Stimulated activated CD4-positive, alpha-beta T cell treated with anti-CD3 and anti-CD28 coated beads, Interleukin-4, amount 100 ng/mL, for 1 hour (primary cell): ENCODE data around the gene NMRK2.
A peak's percentile ranks its signal among the peaks of the same experiment; 100 is the strongest.
"Not testable (repeated sequence)": the region's sequence is repeated elsewhere in the genome, so short reads cannot be mapped to it uniquely, and the experiment has no call there.

ENCODE experiments used
- DNase-seq: peaks from one replicate; pipeline ENCODE4 v3.0.0-alpha.2; 2020

The NMRK2 gene

DNA sequence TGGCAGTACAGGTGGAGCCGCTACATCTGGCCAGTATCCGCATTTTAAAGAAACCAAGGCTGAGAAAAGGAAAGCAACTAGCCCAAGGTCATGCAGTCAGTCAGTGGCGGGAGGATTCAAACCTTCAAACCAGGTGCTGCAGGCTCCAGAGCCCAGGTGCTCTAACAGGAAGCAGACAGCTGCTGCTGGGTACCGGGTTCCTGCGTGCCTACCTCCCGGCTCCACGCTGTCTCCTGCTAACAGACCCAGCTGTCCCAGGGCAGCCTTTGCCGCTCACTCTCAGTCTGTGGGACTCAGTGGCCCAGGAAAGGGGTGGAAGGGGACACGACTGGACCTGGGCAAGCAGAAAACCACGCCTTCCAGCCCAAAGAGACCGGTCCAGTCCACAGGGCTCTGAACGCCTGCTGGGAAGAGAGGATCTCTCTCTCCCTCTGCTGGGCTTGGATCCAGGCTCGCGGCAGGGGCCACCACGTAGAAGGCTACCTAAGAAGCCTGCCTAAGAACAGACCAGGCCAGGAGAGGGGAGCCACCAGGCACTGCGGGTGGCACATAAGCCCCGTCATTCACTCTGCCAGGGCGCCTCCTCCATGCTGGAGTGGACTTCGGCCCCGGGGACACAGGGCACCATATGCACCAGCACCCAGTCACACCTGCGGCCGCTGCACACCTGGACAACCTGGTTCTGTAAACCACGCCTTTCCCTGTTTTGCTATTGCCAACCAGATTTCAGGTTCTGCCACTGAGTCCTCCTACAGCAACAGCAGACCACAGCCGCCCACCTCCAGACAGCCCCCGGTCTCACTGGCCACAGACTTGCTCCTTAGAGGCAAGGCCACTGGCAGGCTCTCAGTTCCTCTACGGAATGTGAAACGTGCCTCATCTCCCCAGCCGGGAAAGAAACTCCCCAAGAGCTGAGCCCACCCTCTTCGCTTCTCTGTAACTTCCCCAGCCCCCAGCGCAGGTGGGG lies 33.5 kb downstream of the NMRK2 start:
- DNase-seq: no peak

DNA sequence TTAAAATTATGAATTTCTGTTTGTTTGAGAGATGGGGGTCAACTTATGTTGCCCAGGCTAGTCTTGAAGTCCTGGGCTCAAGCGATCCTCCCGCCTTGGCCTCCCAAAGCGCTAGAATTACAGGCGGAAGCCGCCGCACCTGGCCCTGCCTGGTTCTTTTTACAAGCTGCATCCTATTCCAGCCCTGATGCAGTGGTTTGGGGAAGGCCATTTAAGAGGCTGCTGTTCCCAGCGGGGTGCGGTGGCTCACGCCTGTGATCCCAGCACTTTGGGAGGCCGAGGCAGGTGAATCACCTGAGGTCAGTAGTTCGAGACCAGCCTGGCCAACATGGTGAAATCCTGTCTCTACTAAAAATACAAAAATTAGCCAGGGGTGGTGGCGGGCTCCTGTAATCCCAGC lies 35.1 kb downstream of the NMRK2 start:
- DNase-seq: not testable (repeated sequence)

DNA sequence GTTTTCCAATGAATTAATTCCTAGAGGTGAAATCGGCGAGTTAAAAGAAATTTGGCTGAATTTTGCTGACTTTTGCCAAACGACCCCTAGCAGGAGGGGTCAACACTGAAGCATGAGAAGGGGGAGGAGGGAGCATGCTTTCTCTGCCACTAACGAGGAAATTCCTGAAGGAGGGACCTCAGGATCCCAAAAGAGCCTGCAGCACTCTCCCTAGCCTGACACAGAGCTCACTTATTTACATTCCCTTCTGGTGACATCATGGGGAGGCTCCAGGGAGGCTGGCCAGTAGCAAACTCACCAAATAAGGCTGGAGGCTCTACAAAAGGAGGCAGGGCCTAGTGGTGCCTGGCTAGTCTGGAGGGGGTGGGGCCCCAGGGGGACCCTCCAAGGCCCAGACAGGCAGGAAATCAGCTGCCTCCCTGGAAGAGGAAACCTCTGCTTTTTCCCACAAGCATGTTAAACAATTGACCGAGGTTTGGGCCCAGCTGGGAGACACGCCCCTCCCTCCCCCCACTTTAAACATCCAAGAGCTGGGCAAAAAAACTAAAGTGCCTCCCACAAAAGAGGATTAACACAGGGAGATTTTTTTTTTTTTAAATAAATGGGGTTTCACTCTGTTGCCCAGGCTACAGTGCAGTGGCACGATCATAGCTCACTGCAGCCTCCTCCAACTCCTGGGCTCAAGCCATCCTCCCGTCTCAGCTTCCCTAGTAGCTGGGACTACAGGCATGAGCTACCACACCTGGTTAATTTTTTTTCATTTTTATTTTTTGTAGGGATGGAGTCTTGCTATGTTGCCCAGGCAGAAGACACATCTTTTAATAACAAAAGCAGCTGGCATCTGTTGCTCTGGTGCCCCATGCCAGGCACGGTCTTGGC lies 35.9 kb downstream of the NMRK2 start:
- DNase-seq: no peak

DNA sequence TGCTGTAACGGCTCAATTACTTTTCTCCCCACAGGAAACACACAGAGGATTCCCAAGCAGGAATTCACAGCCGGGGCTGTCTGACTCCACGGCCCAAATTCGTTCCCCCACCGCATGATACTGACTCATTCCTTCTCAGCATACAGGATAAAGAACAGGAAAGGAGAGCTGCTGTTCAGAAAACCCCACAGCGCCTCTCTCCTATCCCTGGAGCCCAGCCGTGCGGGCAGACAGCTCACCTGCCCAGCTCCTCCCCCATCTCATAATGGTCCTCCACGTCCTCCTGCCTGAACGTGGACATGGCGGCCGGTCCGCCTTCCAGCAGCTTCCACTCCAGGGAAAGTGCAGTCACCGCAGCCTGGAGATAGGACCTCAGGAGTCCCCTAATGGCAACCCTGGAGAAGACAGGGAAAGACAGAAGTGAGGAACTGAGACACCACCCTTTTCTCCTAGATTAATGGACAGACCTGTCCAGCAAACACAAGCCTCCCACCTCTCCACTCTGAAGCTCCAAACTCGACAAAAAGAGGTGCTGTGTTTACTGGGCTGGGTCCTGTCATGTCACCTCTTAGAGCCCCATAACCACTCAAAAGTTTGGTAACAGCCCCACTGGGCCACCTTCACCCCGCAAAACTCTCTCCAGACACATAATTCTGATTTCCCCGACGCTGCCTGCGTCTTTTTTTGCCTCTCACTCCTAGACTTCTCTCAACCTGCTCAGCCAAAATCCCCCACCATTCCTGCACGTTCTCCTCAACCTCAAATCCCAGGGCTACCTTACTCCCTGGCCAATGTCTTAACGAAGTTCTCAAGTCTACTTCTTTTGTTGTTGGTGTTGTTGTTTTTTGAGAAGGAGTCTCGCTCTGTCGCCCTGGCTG lies 36.8 kb downstream of the NMRK2 start:
- DNase-seq: no peak

DNA sequence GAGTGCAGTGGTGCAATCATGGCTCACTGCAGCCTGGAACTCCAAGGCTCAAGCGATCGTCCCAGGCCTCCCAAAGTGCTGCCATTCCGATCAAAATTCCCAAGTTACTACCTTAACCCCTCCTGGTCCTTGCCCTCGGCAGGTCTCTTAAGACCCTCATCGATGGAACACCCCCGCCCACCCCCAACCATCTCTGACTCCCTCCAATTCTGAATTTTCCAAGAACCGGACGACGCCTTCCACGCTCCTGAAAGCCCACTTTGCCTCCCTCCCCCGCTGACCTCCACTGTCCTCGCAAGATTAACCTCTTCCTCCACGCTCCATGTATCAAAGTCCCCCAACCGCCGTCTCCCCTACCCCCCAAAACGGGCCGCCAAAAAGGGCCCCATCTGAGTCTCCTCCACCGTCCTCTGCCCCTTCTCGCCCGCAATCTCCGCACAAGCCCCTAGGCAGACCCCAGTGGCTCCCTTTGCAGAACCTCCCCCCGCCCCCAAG lies 37.5 kb downstream of the NMRK2 start:
- no peak for DNase-seq

DNA sequence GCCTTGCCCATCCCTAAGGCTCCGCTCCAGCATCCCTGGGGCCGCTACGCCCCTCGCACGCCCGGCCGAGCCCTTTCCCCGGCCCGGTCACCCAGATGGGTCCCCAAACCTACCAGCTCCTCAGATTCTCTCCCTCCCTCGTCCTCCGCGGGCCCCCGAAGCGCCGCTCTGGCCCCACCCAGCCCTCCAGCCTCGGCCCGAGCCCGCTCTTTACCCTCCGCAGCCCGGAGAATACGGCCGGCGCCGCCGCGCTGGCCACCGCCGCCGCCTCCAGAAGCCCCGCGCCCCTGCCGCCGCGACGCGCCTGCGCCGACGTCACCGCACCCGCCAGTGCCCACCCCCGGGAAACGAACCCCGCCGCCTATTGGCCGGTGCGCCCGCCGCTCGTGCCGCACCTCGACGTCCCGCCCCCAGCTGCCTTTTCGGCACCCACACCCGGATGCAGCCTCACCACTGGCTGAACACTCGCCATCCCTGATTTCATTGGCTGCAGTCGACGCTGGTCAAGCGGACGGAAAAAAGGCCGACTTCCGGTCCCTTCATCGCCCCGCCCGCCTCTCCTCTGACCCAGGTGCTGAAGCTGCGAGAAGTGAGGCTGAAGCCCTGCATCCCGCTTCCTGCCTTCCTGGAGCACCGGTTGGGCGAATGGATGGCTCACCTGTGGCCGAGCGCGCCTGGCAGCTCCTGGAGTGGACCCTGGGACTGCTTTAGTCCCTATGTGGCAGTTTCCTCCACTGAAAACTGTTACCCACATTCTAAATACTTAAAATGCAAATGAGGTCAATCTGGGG lies 38.1 kb downstream of the NMRK2 start, which contains the start of gene DAPK3:
Gene DAPK3 (minus strand): TSS at position 292 of the 791 bp plus-strand sequence. CDS start 1,364 bp downstream, outside the sequence.
- DNase-seq: peak; percentile 93

DNA sequence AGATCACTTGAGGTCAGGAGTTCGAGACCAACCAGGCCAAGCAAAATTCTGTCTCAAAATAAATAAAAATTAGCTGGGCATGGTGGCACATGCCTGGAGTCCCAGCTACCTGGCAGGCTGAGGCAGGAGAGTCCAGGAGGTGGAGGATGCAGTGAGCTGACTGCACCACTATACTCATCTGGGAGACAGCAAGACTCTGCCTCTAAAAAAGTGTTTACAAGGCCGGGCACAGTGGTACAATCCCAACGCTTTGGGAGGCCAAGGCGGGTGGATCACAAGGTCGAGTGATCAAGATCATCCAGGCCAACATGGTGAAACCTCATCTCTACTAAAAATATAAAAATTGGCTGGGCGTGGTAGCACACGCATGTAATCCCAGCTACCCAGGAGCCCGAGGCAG lies 42.3 kb downstream of the NMRK2 start:
- no peak for DNase-seq

DNA sequence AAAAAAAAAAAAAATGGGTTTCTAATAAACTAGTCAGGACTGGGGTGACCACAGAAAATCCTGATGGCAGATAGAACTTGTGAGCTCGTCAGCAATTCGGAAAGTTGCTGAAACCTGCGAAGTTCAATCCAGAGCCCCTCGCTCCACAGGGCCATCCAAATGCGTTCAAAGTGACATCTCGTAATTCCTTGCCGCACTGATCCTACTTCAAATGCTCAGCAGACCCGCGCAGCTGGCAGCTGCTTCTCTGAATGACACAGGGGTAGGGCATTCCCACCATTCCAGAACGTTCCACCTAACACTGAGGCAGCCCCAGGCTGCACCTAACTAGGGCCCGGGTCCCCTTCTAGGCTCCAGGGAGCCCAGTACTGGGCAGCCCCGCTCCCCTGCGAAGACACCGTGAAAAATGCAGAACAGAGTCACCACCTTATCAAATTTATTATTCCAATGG lies 42.8 kb downstream of the NMRK2 start:
- no peak for DNase-seq

DNA sequence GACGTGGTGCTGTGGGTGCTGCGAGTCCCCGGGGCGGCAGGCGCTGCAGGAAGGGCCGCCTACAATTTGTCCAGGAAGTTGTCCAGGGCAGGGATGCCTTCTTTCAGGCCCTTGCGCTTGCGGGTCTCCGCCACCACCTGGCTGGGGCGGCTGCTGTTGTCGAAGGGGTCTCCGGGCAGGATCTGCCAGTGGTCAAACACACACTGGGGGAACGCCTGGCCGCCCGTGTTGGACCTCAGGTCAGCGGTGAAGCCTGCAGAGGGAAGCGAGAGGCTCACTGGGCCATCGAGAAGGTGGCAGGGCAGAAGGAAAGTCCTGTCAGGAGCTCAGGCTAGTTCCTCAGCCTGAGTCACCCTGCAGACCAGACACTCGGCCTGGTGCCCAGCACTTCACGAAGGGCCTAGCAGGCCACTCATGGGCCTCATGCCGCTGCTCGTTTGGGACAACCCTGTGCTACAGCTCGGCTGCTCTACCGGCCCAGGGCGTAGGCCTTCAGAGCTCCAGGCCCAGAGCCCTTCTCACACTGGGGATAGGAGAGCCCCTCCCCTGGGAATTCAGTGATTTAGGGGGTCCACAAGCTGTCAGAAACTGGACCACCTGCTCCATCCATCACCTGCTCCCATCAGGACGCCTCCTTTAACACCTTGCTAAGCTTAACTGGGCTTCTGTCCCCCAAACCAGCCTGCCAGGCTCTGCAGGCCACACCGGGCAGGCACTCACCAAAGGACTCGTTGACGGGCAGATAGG lies 43.8 kb downstream of the NMRK2 start:
- DNase-seq: no peak

DNA sequence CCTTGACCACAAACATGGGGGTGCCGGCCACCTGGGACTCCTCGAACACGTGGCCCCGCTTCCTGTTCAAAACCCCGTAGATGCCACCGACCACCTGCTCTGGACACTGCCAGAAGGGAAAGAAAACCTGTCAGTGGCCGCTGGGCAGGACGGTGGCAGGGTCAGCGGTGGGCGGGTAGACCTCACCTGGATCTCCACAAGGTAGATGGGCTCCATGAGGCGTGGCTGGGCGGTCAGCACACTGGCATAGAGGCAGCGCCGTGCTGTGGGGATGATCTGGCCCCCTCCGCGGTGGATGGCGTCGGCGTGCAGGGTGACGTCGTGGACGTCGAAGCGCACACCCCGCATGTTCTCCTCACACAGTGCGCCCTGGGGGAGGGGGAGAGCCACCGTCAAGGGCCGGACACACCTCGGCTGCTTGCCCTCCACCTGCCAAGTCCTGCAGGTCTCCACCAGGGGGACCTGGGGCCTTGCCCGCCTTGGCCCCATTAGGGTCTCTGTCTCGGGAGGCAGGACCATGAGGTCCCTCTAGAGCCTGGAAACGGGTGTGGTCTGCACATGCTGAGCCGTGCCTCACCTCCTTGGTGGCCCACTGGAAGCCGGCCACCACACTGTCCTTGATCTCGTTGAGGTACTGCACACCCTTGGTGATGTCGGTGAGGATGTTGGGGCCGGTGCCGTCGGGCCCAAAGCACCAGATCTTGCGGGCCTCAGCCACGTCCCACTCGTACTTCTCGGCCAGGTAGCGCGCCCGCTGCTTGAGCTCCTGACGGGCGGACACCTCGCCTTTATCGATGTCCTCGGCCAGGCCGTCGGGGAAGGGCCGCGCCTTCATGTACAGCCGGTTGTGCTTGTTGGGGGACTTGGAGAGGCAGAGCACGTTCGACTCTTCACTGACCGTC lies 44.6 kb downstream of the NMRK2 start:
- no peak for DNase-seq

DNA sequence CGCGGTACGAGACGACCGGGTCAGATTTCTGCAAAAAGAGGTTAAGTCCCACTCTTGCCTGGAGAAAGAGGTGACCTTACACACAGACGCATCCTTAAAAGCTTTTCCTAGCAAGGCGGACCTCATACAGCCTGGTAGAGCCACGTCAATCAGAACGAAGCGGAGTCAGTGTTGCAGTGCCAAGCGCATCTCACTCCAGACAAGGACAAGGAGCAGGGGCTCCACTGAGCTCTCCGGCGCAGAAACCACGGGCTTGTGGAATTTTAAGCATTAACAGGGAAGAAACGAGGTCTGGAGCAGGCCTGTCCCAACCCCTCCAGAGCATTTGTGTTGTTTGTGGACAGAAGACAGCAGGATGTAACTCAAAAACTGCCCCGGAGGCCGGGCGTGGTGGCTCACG lies 45.3 kb downstream of the NMRK2 start:
- no peak for DNase-seq

DNA sequence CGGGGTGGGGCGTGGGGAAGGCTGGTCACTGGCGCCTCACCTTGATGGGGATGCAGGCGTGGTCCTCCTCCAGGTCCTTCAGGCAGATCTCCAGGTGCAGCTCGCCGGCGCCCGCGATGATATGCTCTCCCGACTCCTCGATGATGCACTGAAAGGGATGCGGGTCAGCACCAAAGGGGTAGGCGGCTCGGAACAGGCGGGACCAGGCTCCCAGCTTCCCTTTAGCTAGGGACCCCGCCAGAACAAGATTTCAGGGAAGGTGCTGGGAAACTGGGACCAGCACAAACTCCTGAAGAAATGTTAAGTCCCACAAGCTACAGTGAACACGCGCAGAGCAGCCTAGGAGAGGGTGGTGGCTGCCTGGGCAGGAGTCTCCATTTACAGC lies 46.4 kb downstream of the NMRK2 start:
- no peak for DNase-seq

DNA sequence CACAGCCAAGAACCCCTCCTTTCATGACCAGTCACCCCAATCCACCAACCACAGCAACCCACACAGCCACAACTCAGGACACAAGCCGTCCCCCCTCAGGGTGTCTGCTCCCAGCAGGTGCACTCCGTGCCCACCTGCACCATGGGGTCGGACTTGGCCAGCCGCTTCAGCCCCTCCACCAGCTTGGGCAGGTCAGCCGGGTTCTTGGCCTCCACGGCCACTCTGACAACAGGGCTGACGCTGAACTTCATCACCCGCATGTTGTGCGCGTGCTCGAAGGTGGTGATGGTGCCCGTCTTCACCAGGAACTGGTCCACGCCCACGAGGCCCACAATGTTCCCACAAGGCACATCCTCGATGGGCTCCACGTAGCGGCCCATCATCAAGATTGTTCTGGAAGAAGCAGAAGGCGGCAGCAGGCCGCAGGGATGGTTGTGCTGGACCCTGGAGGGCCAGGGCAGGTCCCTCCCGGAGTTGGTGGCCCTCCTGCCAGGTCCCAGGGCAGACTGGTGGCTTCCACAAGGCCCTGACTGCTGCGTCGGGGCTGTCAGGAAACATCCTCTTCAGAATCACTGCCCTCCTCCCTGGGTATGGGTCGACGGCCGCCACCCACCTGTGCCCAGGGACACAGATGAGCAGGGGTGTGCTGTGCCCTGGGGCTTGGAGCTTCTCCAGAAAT lies 46.9 kb downstream of the NMRK2 start:
- no peak for DNase-seq

DNA sequence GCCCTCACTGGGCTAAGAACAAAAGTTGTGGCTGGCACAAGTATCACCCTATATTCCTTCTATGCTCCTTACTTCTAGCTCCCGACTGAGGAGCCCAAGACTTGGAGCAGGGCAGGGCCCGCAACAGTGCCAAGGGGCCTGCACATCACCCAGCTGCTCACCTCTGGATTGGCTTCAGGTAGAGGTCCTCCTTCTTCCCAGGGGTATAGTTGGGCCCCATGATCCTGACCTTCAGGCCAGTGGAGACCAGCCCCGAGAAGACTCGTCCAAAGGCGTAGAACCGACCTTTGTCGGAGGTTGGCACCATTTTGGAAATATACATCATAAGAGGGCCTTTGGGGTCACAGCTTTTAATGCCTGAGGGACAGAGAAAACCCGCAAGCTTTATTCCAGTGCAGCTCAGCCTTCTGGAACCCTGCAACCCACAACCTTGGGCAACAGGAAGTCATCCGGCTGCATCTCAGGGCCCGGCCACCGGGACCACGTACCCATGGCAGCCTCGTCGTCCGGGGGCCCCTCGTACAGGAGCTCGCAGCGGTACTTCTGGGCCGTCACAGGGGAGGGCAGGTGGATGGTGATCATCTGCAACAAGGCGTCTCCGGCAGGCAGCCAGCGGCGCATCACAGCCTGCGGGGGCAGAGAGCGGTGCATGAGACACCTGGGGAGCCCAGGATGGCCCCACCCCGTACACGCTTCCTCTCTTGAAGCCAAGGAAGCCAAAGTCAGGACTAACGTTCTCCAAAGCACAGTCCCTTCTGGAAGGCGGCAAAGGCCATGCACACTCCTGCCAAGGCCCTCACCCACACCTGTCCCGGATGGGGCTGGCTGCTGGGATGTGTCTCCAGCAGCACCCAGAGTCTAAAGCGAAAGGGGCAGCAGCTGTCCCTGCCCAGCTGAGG lies 47.7 kb downstream of the NMRK2 start:
- DNase-seq: no peak

DNA sequence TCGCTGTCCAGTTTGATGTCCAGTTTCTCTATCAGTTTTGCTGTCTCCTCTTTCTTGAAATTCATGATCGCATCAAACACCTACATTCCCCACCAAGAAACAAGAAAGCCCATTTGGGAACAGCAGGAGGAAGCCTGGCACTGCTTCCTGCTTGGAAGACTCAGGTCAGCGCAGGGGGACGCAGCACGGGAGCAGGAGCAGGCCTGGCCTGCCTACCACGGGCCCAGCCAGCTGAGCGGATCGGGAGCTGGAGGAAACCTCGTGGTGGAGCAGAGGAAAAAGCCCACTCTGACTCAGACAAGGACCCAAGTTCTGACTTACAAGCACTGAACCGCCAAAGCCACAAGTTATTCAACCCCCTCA lies 48.5 kb downstream of the NMRK2 start:
- no peak for DNase-seq

DNA sequence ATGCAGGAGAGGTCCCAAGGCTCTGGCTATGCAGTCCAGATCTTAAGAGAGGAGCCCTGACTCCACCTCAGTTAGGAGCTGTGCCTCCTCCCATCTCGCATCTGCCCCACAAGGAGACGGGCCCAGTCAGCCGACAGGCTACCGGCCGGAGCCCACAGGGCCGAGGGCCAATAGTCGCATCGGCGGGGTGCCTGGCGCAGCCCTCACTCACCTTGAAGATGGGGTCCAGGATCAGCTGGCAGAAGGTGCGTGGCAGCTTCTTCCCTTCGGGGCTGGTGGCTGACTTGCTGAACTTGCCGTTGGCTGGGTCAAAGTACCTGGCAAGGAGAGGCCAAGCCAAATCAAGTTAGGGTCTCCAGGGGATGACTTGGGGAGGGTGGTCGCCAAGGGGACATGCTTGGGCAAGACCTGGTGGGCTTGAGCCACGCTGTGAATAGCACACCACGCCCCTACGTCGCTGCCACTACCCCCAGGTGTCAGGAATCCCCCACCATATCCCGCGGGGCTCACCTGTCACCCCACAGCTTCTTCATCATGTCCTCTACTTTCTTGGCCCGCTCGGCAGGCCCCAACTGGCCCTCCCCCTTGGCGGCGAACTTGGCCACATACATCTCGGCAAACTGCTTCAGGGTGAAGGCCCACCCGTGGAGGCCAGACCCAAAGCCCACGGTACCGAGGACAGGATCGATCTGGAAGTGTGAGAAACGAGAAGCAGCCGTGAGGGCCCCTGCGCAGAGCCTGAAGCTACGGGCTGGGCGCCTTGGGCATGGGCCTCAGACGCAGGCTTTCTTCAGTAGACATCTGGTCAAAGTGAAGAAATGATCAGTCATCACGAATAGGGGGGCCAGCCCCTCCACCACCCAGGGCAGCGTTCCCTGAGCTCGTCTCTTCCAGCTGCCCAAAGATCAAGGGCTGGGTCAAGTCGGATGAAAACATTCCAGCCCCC lies 49.1 kb downstream of the NMRK2 start:
- no peak for DNase-seq
